ENCODE measurements around the gene GRAMD4. TPM values are rescaled to one million over a fixed set of nuclear protein-coding genes. Genes with fewer than 3 reads are reported as not detected.

Gene GRAMD4
- total RNA-seq, 5 donors from 2014 or later (not counting 1 experiment from before 2014, with no cell fraction given), result 8.8 to 24.3 (median 22.9) TPM

GRCh38 chr22:46622081-46622521, 1.9 kb downstream of the GRAMD4 start:
- 89% methylated on average over 7 of the region's 14 CpGs for WGBS (ENCODE audit: insufficient coverage)
- H3K36me3 ChIP-seq (ENCODE audit: control insufficient read depth in 2 of 2, extremely low read depth in 1 of 2, insufficient read depth in 1 of 2, low read length in 1 of 2), result peaks cover 0 to 4% of the 10 kb centered on the region in 2 donors
- H3K27me3 ChIP-seq (replicated peaks in 1 of 2; ENCODE audit: control insufficient read depth in 2 of 2, extremely low read depth in 1 of 2, insufficient read depth in 2 of 2, low read length in 1 of 2), result no peaks in the 10 kb centered on the region
- ChIA-PET POLR2A (no interaction called here), CTCF (no interaction called here)
- H3K27me3 Mint-ChIP-seq, result no peaks in the 10 kb centered on the region
- no peak overlapping the region for H3K27ac ChIP-seq (ENCODE audit: low read length)
- H3K4me1 Mint-ChIP-seq, result peaks cover 0 to 4% (median 2%) of the 10 kb centered on the region in 3 donors
- H3K9me3 ChIP-seq, result no peaks in the 10 kb centered on the region
- H3K4me3 Mint-ChIP-seq, result no peak overlapping the region
- DNase-seq (no peak), ATAC-seq (replicated peaks in 1 of 4) (no peak)
- H3K9me3 Mint-ChIP-seq, result no peaks in the 10 kb centered on the region
- no peaks in the 10 kb centered on the region for H3K4me1 ChIP-seq (ENCODE audit: control insufficient read depth in 1 of 2, extremely low read depth in 1 of 2, insufficient read depth in 2 of 2, low read length in 2 of 2)
- no peak overlapping the region for H3K27ac Mint-ChIP-seq
- H3K4me3 ChIP-seq (ENCODE audit: control insufficient read depth in 1 of 2, extremely low read depth in 1 of 2, low read length in 1 of 2), result no peak overlapping the region
- H3K36me3 Mint-ChIP-seq, result peaks cover 2% of the 10 kb centered on the region

GRCh38 chr22:46625113-46625842, 5.1 kb downstream of the GRAMD4 start:
- no peaks in the 10 kb centered on the region for H3K9me3 Mint-ChIP-seq
- ATAC-seq (replicated peaks in 1 of 4) (no peak), DNase-seq (no peak)
- H3K4me1 Mint-ChIP-seq, result peaks cover 0 to 2% (median 2%) of the 10 kb centered on the region in 3 donors
- ChIA-PET CTCF (interaction anchor here (0.7 to 1.2 kb wide), 3 partner anchors 11 to 38 kb away, joined by 3 to 7 read pairs (median 6); no protein-coding TSS in a partner anchor), POLR2A (no interaction called here)
- H3K27me3 Mint-ChIP-seq, result no peaks in the 10 kb centered on the region
- Histone ChIP-seq H3K27ac (ENCODE audit: low read length) (no peak overlapping the region), H3K4me1 (ENCODE audit: control insufficient read depth in 1 of 2, extremely low read depth in 1 of 2, insufficient read depth in 2 of 2, low read length in 2 of 2) (no peaks in the 10 kb centered on the region), H3K9me3 (no peaks in the 10 kb centered on the region), H3K4me3 (ENCODE audit: control insufficient read depth in 1 of 2, extremely low read depth in 1 of 2, low read length in 1 of 2) (no peak overlapping the region), H3K36me3 (ENCODE audit: control insufficient read depth in 2 of 2, extremely low read depth in 1 of 2, insufficient read depth in 1 of 2, low read length in 1 of 2) (peaks cover 0 to 8% of the 10 kb centered on the region in 2 donors), H3K27me3 (replicated peaks in 1 of 2; ENCODE audit: control insufficient read depth in 2 of 2, extremely low read depth in 1 of 2, insufficient read depth in 2 of 2, low read length in 1 of 2) (no peaks in the 10 kb centered on the region)
- peaks cover 5% of the 10 kb centered on the region for H3K36me3 Mint-ChIP-seq
- no peak overlapping the region for H3K27ac Mint-ChIP-seq
- 88% methylated on average over 12 of the region's 20 CpGs for WGBS (ENCODE audit: insufficient coverage)
- no peak overlapping the region for H3K4me3 Mint-ChIP-seq

DNA sequence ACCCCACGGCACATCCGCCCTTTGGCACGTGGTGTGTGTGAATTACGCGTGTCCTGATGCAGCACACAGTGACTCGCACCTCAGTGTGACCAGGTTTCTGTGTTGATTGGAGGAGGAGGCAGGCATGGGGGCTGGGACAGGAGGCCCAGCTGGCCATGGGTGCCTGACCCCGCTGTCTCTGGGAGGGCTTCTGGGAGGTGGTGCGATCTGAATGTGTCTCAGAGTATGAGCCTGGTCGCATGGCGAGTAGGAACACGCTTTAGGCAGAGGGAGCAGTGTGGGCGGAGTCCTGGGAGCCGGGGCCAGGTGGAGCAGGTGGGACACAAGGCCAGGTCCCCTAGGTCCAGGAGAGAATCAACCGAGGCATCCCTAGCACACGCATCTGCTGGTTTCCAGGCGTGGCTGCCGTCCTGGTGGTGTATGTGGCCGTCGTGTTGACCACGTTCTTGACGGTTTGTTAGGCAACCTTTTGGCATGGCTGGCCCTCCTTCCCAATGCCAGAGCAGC, 5.7 kb downstream of the GRAMD4 start:
- H3K4me1 Mint-ChIP-seq, result peaks cover 0 to 2% (median 2%) of the 10 kb centered on the region in 3 donors
- H3K4me3 Mint-ChIP-seq, result no peak overlapping the region
- H3K9me3 Mint-ChIP-seq, result no peaks in the 10 kb centered on the region
- no peaks in the 10 kb centered on the region for H3K27me3 Mint-ChIP-seq
- no peaks in the 10 kb centered on the region for H3K9me3 ChIP-seq
- no peaks in the 10 kb centered on the region for H3K4me1 ChIP-seq (ENCODE audit: control insufficient read depth in 1 of 2, extremely low read depth in 1 of 2, insufficient read depth in 2 of 2, low read length in 2 of 2)
- H3K27ac Mint-ChIP-seq, result no peak overlapping the region
- no peak overlapping the region for H3K4me3 ChIP-seq (ENCODE audit: control insufficient read depth in 1 of 2, extremely low read depth in 1 of 2, low read length in 1 of 2)
- ATAC-seq (replicated peaks in 1 of 4), result no peak
- peaks cover 5% of the 10 kb centered on the region for H3K36me3 Mint-ChIP-seq
- H3K27ac ChIP-seq (ENCODE audit: low read length), result no peak overlapping the region
- ChIA-PET CTCF (no interaction called here), POLR2A (no interaction called here)
- WGBS (ENCODE audit: insufficient coverage), result 92% methylated on average over 18 of the region's 21 CpGs
- H3K27me3 ChIP-seq (replicated peaks in 1 of 2; ENCODE audit: control insufficient read depth in 2 of 2, extremely low read depth in 1 of 2, insufficient read depth in 2 of 2, low read length in 1 of 2), result no peaks in the 10 kb centered on the region
- H3K36me3 ChIP-seq (ENCODE audit: control insufficient read depth in 2 of 2, extremely low read depth in 1 of 2, insufficient read depth in 1 of 2, low read length in 1 of 2), result peaks cover 0 to 9% of the 10 kb centered on the region in 2 donors
- DNase-seq, result no peak

GRCh38 chr22:46626356-46626755, 6.2 kb downstream of the GRAMD4 start:
- ChIA-PET POLR2A (no interaction called here), CTCF (no interaction called here)
- H3K4me1 Mint-ChIP-seq, result peaks cover 0 to 2% (median 2%) of the 10 kb centered on the region in 3 donors
- no peak for DNase-seq
- no peak overlapping the region for H3K27ac ChIP-seq (ENCODE audit: low read length)
- no peaks in the 10 kb centered on the region for H3K9me3 Mint-ChIP-seq
- no peak overlapping the region for H3K27ac Mint-ChIP-seq
- whole genome bisulfite sequencing (ENCODE audit: insufficient coverage), result 94% methylated on average over 23 of the region's 23 CpGs
- H3K36me3 ChIP-seq (ENCODE audit: control insufficient read depth in 2 of 2, extremely low read depth in 1 of 2, insufficient read depth in 1 of 2, low read length in 1 of 2), result peaks cover 0 to 12% of the 10 kb centered on the region in 2 donors
- peaks cover 5% of the 10 kb centered on the region for H3K36me3 Mint-ChIP-seq
- no peaks in the 10 kb centered on the region for H3K27me3 Mint-ChIP-seq
- H3K4me3 Mint-ChIP-seq, result no peak overlapping the region
- no peaks in the 10 kb centered on the region for H3K9me3 ChIP-seq
- no peaks in the 10 kb centered on the region for H3K27me3 ChIP-seq (replicated peaks in 1 of 2; ENCODE audit: control insufficient read depth in 2 of 2, extremely low read depth in 1 of 2, insufficient read depth in 2 of 2, low read length in 1 of 2)
- ATAC-seq (replicated peaks in 1 of 4), result no peak
- no peak overlapping the region for H3K4me3 ChIP-seq (ENCODE audit: control insufficient read depth in 1 of 2, extremely low read depth in 1 of 2, low read length in 1 of 2)
- H3K4me1 ChIP-seq (ENCODE audit: control insufficient read depth in 1 of 2, extremely low read depth in 1 of 2, insufficient read depth in 2 of 2, low read length in 2 of 2), result no peaks in the 10 kb centered on the region

- 96% methylated on average over 38 of the region's 39 CpGs for WGBS (ENCODE audit: insufficient coverage)
- no peak overlapping the region for H3K4me3 ChIP-seq (ENCODE audit: control insufficient read depth in 1 of 2, extremely low read depth in 1 of 2, low read length in 1 of 2)
- H3K27ac ChIP-seq (ENCODE audit: low read length), result no peak overlapping the region
- H3K27me3 ChIP-seq (replicated peaks in 1 of 2; ENCODE audit: control insufficient read depth in 2 of 2, extremely low read depth in 1 of 2, insufficient read depth in 2 of 2, low read length in 1 of 2), result no peaks in the 10 kb centered on the region
- ChIA-PET CTCF (no interaction called here), POLR2A (no interaction called here)
- no peak for DNase-seq
- peaks cover 0 to 2% (median 0%) of the 10 kb centered on the region in 3 donors for H3K4me1 Mint-ChIP-seq
- no peaks in the 10 kb centered on the region for H3K9me3 ChIP-seq
- peaks cover 0 to 12% of the 10 kb centered on the region in 2 donors for H3K36me3 ChIP-seq (ENCODE audit: control insufficient read depth in 2 of 2, extremely low read depth in 1 of 2, insufficient read depth in 1 of 2, low read length in 1 of 2)
- H3K36me3 Mint-ChIP-seq, result peaks cover 5% of the 10 kb centered on the region
- H3K9me3 Mint-ChIP-seq, result no peaks in the 10 kb centered on the region
- H3K4me1 ChIP-seq (ENCODE audit: control insufficient read depth in 1 of 2, extremely low read depth in 1 of 2, insufficient read depth in 2 of 2, low read length in 2 of 2), result no peaks in the 10 kb centered on the region
- no peak for ATAC-seq (replicated peaks in 1 of 4)
- no peaks in the 10 kb centered on the region for H3K27me3 Mint-ChIP-seq
- H3K4me3 Mint-ChIP-seq, result no peak overlapping the region
- no peak overlapping the region for H3K27ac Mint-ChIP-seq
These were observed 7.0 kb downstream of the GRAMD4 start for GRCh38 chr22:46626911-46627805.

DNA sequence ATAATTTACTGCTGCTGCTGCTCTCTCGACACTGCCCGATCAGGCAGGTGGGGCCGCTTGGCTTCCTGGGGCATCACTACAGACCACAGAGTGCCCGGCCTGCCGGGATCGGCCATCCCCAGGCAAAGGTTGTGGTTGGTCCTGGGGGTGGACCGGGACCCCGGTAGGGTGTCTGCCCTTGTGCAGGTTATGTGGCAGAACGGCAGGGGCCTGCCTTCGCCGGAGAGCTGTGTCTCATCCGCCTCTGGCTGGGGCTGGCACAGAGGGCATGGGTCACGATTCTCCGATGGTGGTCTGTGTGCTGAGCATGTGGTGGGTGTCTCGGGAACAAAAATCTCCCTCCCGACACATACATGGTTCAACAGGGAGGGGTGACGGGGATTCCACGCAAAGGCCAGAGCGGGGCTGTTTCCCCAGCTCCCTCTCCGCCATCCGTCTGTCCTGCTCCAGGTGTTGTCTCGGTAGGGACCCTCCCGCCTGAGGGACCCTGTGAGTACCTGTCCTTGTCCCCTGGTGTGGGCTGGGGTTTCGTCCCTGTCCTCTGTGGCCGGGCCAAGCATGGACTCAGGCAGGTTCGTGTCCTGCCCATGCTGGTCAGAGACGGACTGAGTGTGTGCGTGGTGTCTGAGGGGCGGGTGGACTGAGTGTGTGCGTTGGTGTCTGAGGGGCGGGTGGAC, 7.8 kb downstream of the GRAMD4 start:
- Histone ChIP-seq H3K27ac (ENCODE audit: low read length) (no peak overlapping the region), H3K36me3 (ENCODE audit: control insufficient read depth in 2 of 2, extremely low read depth in 1 of 2, insufficient read depth in 1 of 2, low read length in 1 of 2) (peaks cover 0 to 12% of the 10 kb centered on the region in 2 donors), H3K27me3 (replicated peaks in 1 of 2; ENCODE audit: control insufficient read depth in 2 of 2, extremely low read depth in 1 of 2, insufficient read depth in 2 of 2, low read length in 1 of 2) (no peaks in the 10 kb centered on the region), H3K9me3 (no peaks in the 10 kb centered on the region), H3K4me3 (ENCODE audit: control insufficient read depth in 1 of 2, extremely low read depth in 1 of 2, low read length in 1 of 2) (no peak overlapping the region), H3K4me1 (ENCODE audit: control insufficient read depth in 1 of 2, extremely low read depth in 1 of 2, insufficient read depth in 2 of 2, low read length in 2 of 2) (no peaks in the 10 kb centered on the region)
- WGBS (ENCODE audit: insufficient coverage), result 95% methylated on average over 27 of the region's 31 CpGs
- ChIA-PET POLR2A (no interaction called here), CTCF (no interaction called here)
- Mint-ChIP-seq H3K4me1 (peaks cover 0 to 2% (median 0%) of the 10 kb centered on the region in 3 donors), H3K27me3 (no peaks in the 10 kb centered on the region), H3K4me3 (no peak overlapping the region), H3K36me3 (peaks cover 5% of the 10 kb centered on the region), H3K9me3 (no peaks in the 10 kb centered on the region), H3K27ac (no peak overlapping the region)
- DNase-seq, result no peak
- ATAC-seq (replicated peaks in 1 of 4), result no peak

All from T-cell (primary cell).